H1 (cell line): ENCODE results near the gene CDH7.

Source experiments
- CBX8 ChIP-seq: fragments of 300-800, 300-1000 bp; sonication (generic); IDR thresholded peaks from 2 replicates; pipeline ENCODE4 v1.7.1; 2016; ENCODE audit warnings: low read depth, low read length, borderline replicate concordance
- CHD1 ChIP-seq: IDR thresholded peaks from 2 replicates; pipeline ENCODE4 v1.6.1; 2012; ENCODE audit warnings: low read depth, low read length, improper control_type of control experiment
- CHD2 ChIP-seq: IDR thresholded peaks from 2 replicates; pipeline ENCODE4 v1.6.1; 2012; ENCODE audit warnings: low read length, improper control_type of control experiment
- CTBP2 ChIP-seq: IDR thresholded peaks from 2 replicates; pipeline ENCODE4 v1.7.0; 2011; ENCODE audit warnings: borderline replicate concordance, mild to moderate bottlenecking, moderate library complexity, mixed read lengths, low read length; ENCODE audit not compliant: insufficient read depth, insufficient read length
- CTCF ChIP-seq, 3 experiments: IDR thresholded peaks; 1 replicate in 2 of 3; 2 replicates in 1 of 3; pipeline versions ENCODE4 v1.5.1 to v1.6.1; 2011; ENCODE audit warnings: low read length in 3 of 3, mild to moderate bottlenecking in 3 of 3, inconsistent platforms in 2 of 3, low read depth in 1 of 3, moderate library complexity in 1 of 3; ENCODE audit not compliant: insufficient read depth in 1 of 3; ENCODE audit errors: control extremely low read depth in 1 of 3
- EZH2 ChIP-seq: fragments of 200-600 bp; sonication (generic); IDR thresholded peaks from 2 replicates; pipeline ENCODE4 v1.7.1; 2012; ENCODE audit warnings: low read depth, mild to moderate bottlenecking, moderate library complexity, low read length, inconsistent platforms; ENCODE audit not compliant: severe bottlenecking
- JUN ChIP-seq: IDR thresholded peaks from 2 replicates; pipeline ENCODE4 v1.6.1; 2011; ENCODE audit warnings: low read depth, mild to moderate bottlenecking, improper control_type of control experiment, low read length
- MAFK ChIP-seq: IDR thresholded peaks from 2 replicates; pipeline ENCODE4 v1.6.1; 2012; ENCODE audit warnings: low read depth, mild to moderate bottlenecking, improper control_type of control experiment, low read length
- MAX ChIP-seq: IDR thresholded peaks from 2 replicates; pipeline ENCODE4 v1.6.1; 2012; ENCODE audit warnings: inconsistent platforms
- RAD21 ChIP-seq, 2 experiments: IDR thresholded peaks in 1 of 2; conservative IDR thresholded peaks in 1 of 2; 2 replicates each; pipeline ENCODE4 v1.6.1; 2011; ENCODE audit warnings: low read depth in 2 of 2, low read length in 2 of 2, improper control_type of control experiment in 1 of 2, inconsistent platforms in 1 of 2, mild to moderate bottlenecking in 1 of 2, moderate library complexity in 1 of 2
- SAP30 ChIP-seq: fragments of 300-600 bp; sonication (generic); IDR thresholded peaks from 2 replicates; pipeline ENCODE4 v1.7.1; 2012; ENCODE audit warnings: low read length, moderate library complexity, mild to moderate bottlenecking, inconsistent platforms; ENCODE audit not compliant: insufficient read depth, insufficient replicate concordance
- SP1 ChIP-seq: IDR thresholded peaks from 2 replicates; pipeline ENCODE4 v1.6.1; 2011; ENCODE audit warnings: low read depth, low read length
- TCF12 ChIP-seq: IDR thresholded peaks from 2 replicates; pipeline ENCODE4 v1.6.1; 2011; ENCODE audit warnings: low read depth, mild to moderate bottlenecking, low read length

GRCh38 chr18:65790604-65791003 is 39.8 kb downstream of the CDH7 start:
- no peak for TF ChIP-seq SP1
- no peak for TF ChIP-seq CTCF (IDR thresholded peaks at IDR 0.05; ENCODE audit: control extremely low read depth in 1 of 3, insufficient read depth in 1 of 3, low read depth in 1 of 3, low read length in 3 of 3)
- no peak for TF ChIP-seq MAFK
- TF ChIP-seq SAP30, result no peak
- TF ChIP-seq TCF12, result no peak
- no peak for TF ChIP-seq RAD21 (IDR thresholded peaks at IDR 0.05 in 1 of 2, conservative IDR thresholded peaks at IDR 0.05 in 1 of 2; ENCODE audit: low read depth in 2 of 2, low read length in 2 of 2)
- no peak for TF ChIP-seq JUN
- TF ChIP-seq CHD1, result no peak
- TF ChIP-seq CTBP2, result no peak
- no peak for TF ChIP-seq MAX
- TF ChIP-seq EZH2, result no peak
- TF ChIP-seq CBX8, result no peak
- TF ChIP-seq CHD2, result no peak
